Cortex of kidney (tissue), 1 donor: Measurements from ENCODE around the gene TUBGCP2.
"Not testable (repeated sequence)": the region's sequence is repeated elsewhere in the genome, so short reads cannot be mapped to it uniquely, and the experiment has no call there.

Experiments
- DNase-seq: peaks from one replicate; lab custom pipeline; 2025; lab: John Stamatoyannopoulos, UW

Gene TUBGCP2

GRCh38 chr10:133325440-133326222, 17.0 kb upstream of the TUBGCP2 start:
- DNase-seq: no peak

GRCh38 chr10:133324857-133325260, 16.2 kb upstream of the TUBGCP2 start:
- no peak for DNase-seq

GRCh38 chr10:133324198-133324792, 15.6 kb upstream of the TUBGCP2 start:
- DNase-seq: no peak

- DNase-seq: not testable (repeated sequence)
These were observed 13.5 kb upstream of the TUBGCP2 start for GRCh38 chr10:133322064-133322709.

- DNase-seq: not testable (repeated sequence)
These were observed 12.3 kb upstream of the TUBGCP2 start for GRCh38 chr10:133320852-133321422.

GRCh38 chr10:133318494-133319127, 9.9 kb upstream of the TUBGCP2 start:
- no peak for DNase-seq

- no peak for DNase-seq
These were observed 8.1 kb upstream of the TUBGCP2 start for GRCh38 chr10:133316732-133317131.

- no peak for DNase-seq
These were observed 7.6 kb upstream of the TUBGCP2 start for GRCh38 chr10:133316266-133316665.

- DNase-seq: no peak
These were observed 7.2 kb upstream of the TUBGCP2 start for GRCh38 chr10:133315847-133316246.

GRCh38 chr10:133314911-133315310, 6.2 kb upstream of the TUBGCP2 start:
- DNase-seq: no peak

- DNase-seq: no peak
These were observed 4.5 kb upstream of the TUBGCP2 start for GRCh38 chr10:133313192-133313591.

- no peak for DNase-seq
These were observed 4.1 kb upstream of the TUBGCP2 start for GRCh38 chr10:133312769-133313145.

GRCh38 chr10:133312016-133312768, 3.5 kb upstream of the TUBGCP2 start:
- no peak for DNase-seq

- no peak for DNase-seq
These were observed 2.9 kb upstream of the TUBGCP2 start for GRCh38 chr10:133311570-133311969.

- DNase-seq: no peak
These were observed 2.1 kb upstream of the TUBGCP2 start for GRCh38 chr10:133310789-133311188.

GRCh38 chr10:133310399-133310755, 1.7 kb upstream of the TUBGCP2 start:
- DNase-seq: no peak

GRCh38 chr10:133309720-133310398, 1.2 kb upstream of the TUBGCP2 start:
- no peak for DNase-seq

- DNase-seq: peak; percentile 73
These were observed 538 bp upstream of the TUBGCP2 start for GRCh38 chr10:133309100-133309719.

GRCh38 chr10:133307776-133308420, 774 bp downstream of the TUBGCP2 start:
- DNase-seq: no peak

GRCh38 chr10:133306941-133307379, 1.7 kb downstream of the TUBGCP2 start:
- DNase-seq: no peak
